H1 (cell line): ENCODE results near the gene ATXN1L. TPM values are rescaled to one million over a fixed set of nuclear protein-coding genes. Genes with fewer than 3 reads are reported as not detected.

Experiments used
- CHD7 ChIP-seq: fragments of 300-600 bp; sonication (generic); IDR thresholded peaks from 2 replicates; pipeline ENCODE4 v1.7.1; 2012; ENCODE audit warnings: low read length, moderate library complexity, mild to moderate bottlenecking, inconsistent platforms; ENCODE audit not compliant: insufficient replicate concordance
- EP300 ChIP-seq, 2 experiments: IDR thresholded peaks; 1 replicate in 1 of 2; 2 replicates in 1 of 2; pipeline ENCODE4 v1.6.1; 2011 to 2012; ENCODE audit warnings: low read depth in 2 of 2, low read length in 2 of 2, mild to moderate bottlenecking in 2 of 2, borderline replicate concordance in 1 of 2, inconsistent platforms in 1 of 2, moderate library complexity in 1 of 2
- JUN ChIP-seq: IDR thresholded peaks from 2 replicates; pipeline ENCODE4 v1.6.1; 2011; ENCODE audit warnings: low read depth, mild to moderate bottlenecking, improper control_type of control experiment, low read length
- JUND ChIP-seq: IDR thresholded peaks from 2 replicates; pipeline ENCODE4 v1.6.1; 2011; ENCODE audit warnings: mild to moderate bottlenecking, improper control_type of control experiment, low read length
- KDM4A ChIP-seq: IDR thresholded peaks from one replicate; pipeline ENCODE4 v1.7.1; 2012; ENCODE audit warnings: low read depth, mild to moderate bottlenecking, moderate library complexity, low read length, inconsistent platforms; ENCODE audit not compliant: severe bottlenecking
- MAX ChIP-seq: IDR thresholded peaks from 2 replicates; pipeline ENCODE4 v1.6.1; 2012; ENCODE audit warnings: inconsistent platforms
- NANOG ChIP-seq: IDR thresholded peaks from 2 replicates; pipeline ENCODE4 v1.6.1; 2011; ENCODE audit warnings: low read length, low read depth, mild to moderate bottlenecking, inconsistent platforms; ENCODE audit not compliant: insufficient read depth, poor library complexity, severe bottlenecking
- NRF1 ChIP-seq: IDR thresholded peaks from 2 replicates; pipeline ENCODE4 v1.6.1; 2011; ENCODE audit warnings: mild to moderate bottlenecking, low read depth, low read length, improper control_type of control experiment
- PHF8 ChIP-seq: fragments of 200-600 bp; sonication (generic); conservative IDR thresholded peaks from 2 replicates; pipeline ENCODE4 v1.7.1; 2012; ENCODE audit warnings: low read depth, mild to moderate bottlenecking, inconsistent platforms, low read length, moderate library complexity
- POLR2AphosphoS5 ChIP-seq: IDR thresholded peaks from 2 replicates; pipeline ENCODE4 v1.6.1; 2011; ENCODE audit warnings: low read depth, low read length
- RNF2 ChIP-seq: fragments of 200-900, 300-1000 bp; sonication (generic); IDR thresholded peaks from 2 replicates; pipeline ENCODE4 v1.7.1; 2016; ENCODE audit warnings: borderline replicate concordance, low read depth, mild to moderate bottlenecking, antibody characterized with exemption, low read length; ENCODE audit not compliant: poor library complexity, severe bottlenecking; ENCODE audit errors: missing control alignments
- polyA plus RNA-seq, 7 experiments: library from polyadenylated mRNA; depleted of rRNA in 3 of 7; stranded (reverse) in 5 of 7; unstranded in 2 of 7; fragments of >200 nt in 5 of 7; fragments of 200-250 nt in 2 of 7; gene quantifications; 1 replicate in 5 of 7; 2 replicates in 1 of 7; 4 replicates in 1 of 7; pipeline versions ENCODE4 v1.2.1 to v1.2.3, GENCODE V29; 2011 to 2013; ENCODE audit warnings: missing spikeins in 2 of 7, mixed read lengths in 2 of 7
- total RNA-seq: library from RNA; stranded (reverse); fragmentation: NEBNext Ultra II Directional; extraction: Animal tissue kit (Norgen Biotek cat#: 25700); gene quantifications from 2 replicates; pipeline ENCODE4 v1.2.1, GENCODE V29; 2021

Gene ATXN1L
- total and polyA plus RNA-seq, 2 of the 8 experiments (the other 6 are each of a cell fraction or from before 2014, with no cell fraction given), result 12.1 to 23.8 TPM

GRCh38 chr16:71889147-71889546 lies 43.4 kb downstream of the ATXN1L start (continued):
- TF ChIP-seq CHD7, result no peak
- TF ChIP-seq JUN, result no peak
- no peak for TF ChIP-seq NRF1
- TF ChIP-seq EP300 (IDR thresholded peaks at IDR 0.05; ENCODE audit: borderline replicate concordance in 1 of 2, low read depth in 2 of 2, low read length in 2 of 2), result no peak
- no peak for TF ChIP-seq POLR2AphosphoS5
- TF ChIP-seq KDM4A, result no peak
- TF ChIP-seq RNF2, result no peak
- TF ChIP-seq MAX, result no peak
- TF ChIP-seq JUND, result no peak
- TF ChIP-seq PHF8, result no peak
- no peak for TF ChIP-seq NANOG
